A549 (cell line): ENCODE measurements around the gene RGS6.

ENCODE experiments used
- CBX2 ChIP-seq: fragments of 200-600 bp; sonication (generic); IDR thresholded peaks from 2 replicates; pipeline ENCODE4 v1.6.1; 2016; ENCODE audit warnings: low read depth, mild to moderate bottlenecking, borderline replicate concordance
- JUN ChIP-seq, 2 experiments: fragments of >200 bp; sonication (Bioruptor Twin); formaldehyde crosslinking; IDR thresholded peaks; 2 replicates in 1 of 2; 3 replicates in 1 of 2; pipeline ENCODE4 v1.6.1; 2016 to 2017
- JUNB ChIP-seq: fragments of >200 bp; sonication (Bioruptor Twin); formaldehyde crosslinking; IDR thresholded peaks from 2 replicates; pipeline ENCODE4 v1.6.1; 2016
- MAFK ChIP-seq: fragments of 450-650 bp; IDR thresholded peaks from 2 replicates; pipeline ENCODE4 v1.6.1; 2014; ENCODE audit not compliant: partially characterized antibody
- PHF8 ChIP-seq: fragments of 200-600 bp; sonication (generic); IDR thresholded peaks from 2 replicates; pipeline ENCODE4 v1.6.1; 2016; ENCODE audit warnings: low read depth, mild to moderate bottlenecking, antibody characterized with exemption, moderate library complexity, borderline replicate concordance
- POLR2A ChIP-seq: IDR thresholded peaks from 2 replicates; pipeline ENCODE4 v1.6.1; 2012; ENCODE audit warnings: mild to moderate bottlenecking, low read length
- RAD21 ChIP-seq, 2 experiments: fragments of >200 bp in 1 of 2; sonication (Bioruptor Twin) in 1 of 2; formaldehyde crosslinking in 1 of 2; IDR thresholded peaks in 1 of 2; conservative IDR thresholded peaks in 1 of 2; 2 replicates in 1 of 2; 3 replicates in 1 of 2; pipeline ENCODE4 v1.6.1; 2012 to 2018; ENCODE audit warnings: inconsistent platforms in 1 of 2
- RCOR1 ChIP-seq: fragments of 150-350 bp; IDR thresholded peaks from 2 replicates; pipeline ENCODE4 v1.6.1; 2014; ENCODE audit warnings: antibody characterized with exemption, low read length, low read depth
- REST ChIP-seq: fragments of 200-600 bp; sonication (generic); IDR thresholded peaks from 2 replicates; pipeline ENCODE4 v1.6.1; 2016; ENCODE audit warnings: antibody characterized with exemption, mild to moderate bottlenecking, moderate library complexity
- RFX5 ChIP-seq: fragments of 450-650 bp; IDR thresholded peaks from 2 replicates; pipeline ENCODE4 v1.7.1; 2014; ENCODE audit warnings: antibody characterized with exemption, mild to moderate bottlenecking, moderate library complexity
- ZSCAN20 ChIP-seq: fragments of 250-450 bp; sonication (Bioruptor Pico); IDR thresholded peaks from 2 replicates; pipeline ENCODE4 v1.8.0; 2022; ENCODE audit warnings: mild to moderate bottlenecking, moderate library complexity
- TF ChIP-seq, protein P1 (sequence below): fragments of >200 bp; sonication (Bioruptor Twin); formaldehyde crosslinking; IDR thresholded peaks from 3 replicates; pipeline ENCODE4 v1.5.1; 2016
- TF ChIP-seq, protein P2 (sequence below): IDR thresholded peaks from 2 replicates; pipeline ENCODE4 v1.6.1; 2012
- TF ChIP-seq, protein P3 (sequence below): fragments of 450-650 bp; IDR thresholded peaks from 2 replicates; pipeline ENCODE4 v1.6.1; 2014; ENCODE audit warnings: antibody characterized with exemption

DNA sequence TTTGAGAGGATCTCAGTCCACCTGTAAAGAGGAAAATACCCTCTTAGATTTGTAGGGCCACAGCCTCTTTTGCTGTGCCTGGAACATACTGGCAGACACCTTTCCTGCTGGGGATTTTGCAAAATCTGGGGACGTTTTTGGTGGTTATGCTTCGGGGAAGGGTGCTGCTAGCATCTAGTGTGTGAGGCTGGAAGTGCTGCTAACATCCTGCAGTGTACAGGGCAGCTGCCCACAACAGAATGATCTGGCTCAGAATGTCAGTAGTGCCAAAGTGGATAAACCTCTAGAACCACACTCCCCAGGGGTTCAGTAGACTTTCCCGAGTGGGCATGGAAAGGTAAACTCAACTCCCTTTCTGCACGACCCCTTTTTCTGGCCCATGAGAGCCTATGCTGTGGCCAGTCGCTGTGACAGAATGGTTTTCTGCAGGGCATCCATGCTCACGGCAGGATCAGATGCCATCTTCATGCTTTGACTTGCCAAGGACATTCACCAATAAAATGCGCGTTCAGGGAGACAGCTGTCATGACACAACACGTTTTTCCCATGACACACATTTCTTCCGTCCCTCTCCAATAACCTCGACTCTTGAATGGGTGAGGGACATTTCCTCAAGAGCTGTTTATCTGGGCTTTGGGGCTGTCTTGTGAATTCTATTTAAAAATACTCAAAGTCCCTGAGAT lies 240.9 kb downstream of the RGS6 start:
- TF ChIP-seq, protein P1, sequence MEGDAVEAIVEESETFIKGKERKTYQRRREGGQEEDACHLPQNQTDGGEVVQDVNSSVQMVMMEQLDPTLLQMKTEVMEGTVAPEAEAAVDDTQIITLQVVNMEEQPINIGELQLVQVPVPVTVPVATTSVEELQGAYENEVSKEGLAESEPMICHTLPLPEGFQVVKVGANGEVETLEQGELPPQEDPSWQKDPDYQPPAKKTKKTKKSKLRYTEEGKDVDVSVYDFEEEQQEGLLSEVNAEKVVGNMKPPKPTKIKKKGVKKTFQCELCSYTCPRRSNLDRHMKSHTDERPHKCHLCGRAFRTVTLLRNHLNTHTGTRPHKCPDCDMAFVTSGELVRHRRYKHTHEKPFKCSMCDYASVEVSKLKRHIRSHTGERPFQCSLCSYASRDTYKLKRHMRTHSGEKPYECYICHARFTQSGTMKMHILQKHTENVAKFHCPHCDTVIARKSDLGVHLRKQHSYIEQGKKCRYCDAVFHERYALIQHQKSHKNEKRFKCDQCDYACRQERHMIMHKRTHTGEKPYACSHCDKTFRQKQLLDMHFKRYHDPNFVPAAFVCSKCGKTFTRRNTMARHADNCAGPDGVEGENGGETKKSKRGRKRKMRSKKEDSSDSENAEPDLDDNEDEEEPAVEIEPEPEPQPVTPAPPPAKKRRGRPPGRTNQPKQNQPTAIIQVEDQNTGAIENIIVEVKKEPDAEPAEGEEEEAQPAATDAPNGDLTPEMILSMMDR = no peak
- TF ChIP-seq PHF8 (no peak), POLR2A (no peak), RCOR1 (no peak), ZSCAN20 (CRISPR knock-in tag) (no peak), RAD21 (conservative IDR thresholded peaks at IDR 0.05 in 1 of 2, IDR thresholded peaks at IDR 0.05 in 1 of 2) (no peak), JUN (IDR thresholded peaks at IDR 0.05) (no peak), REST (no peak), CBX2 (no peak), MAFK (no peak), RFX5 (no peak), JUNB (no peak)
- TF ChIP-seq, protein P2, sequence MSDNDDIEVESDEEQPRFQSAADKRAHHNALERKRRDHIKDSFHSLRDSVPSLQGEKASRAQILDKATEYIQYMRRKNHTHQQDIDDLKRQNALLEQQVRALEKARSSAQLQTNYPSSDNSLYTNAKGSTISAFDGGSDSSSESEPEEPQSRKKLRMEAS = no peak
- TF ChIP-seq, protein P3, sequence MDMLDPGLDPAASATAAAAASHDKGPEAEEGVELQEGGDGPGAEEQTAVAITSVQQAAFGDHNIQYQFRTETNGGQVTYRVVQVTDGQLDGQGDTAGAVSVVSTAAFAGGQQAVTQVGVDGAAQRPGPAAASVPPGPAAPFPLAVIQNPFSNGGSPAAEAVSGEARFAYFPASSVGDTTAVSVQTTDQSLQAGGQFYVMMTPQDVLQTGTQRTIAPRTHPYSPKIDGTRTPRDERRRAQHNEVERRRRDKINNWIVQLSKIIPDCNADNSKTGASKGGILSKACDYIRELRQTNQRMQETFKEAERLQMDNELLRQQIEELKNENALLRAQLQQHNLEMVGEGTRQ = no peak
